H1 (cell line): ENCODE data around the gene HMCN2. TPM values are rescaled to one million over a fixed set of nuclear protein-coding genes. Genes with fewer than 3 reads are reported as not detected.

Experiments
- CTCF ChIA-PET: fragments of 300-600 bp; sonication (Branson Sonifier 250); formaldehyde crosslinking; loops from one replicate; lab custom pipeline; 2021; ENCODE audit not compliant: partially characterized antibody; lab: Charles Lee
- POLR2A ChIA-PET: fragments of 300-600 bp; sonication (Branson Sonifier 250); formaldehyde crosslinking; loops from one replicate; lab custom pipeline; 2021; ENCODE audit warnings: inconsistent platforms; ENCODE audit not compliant: partially characterized antibody; lab: Charles Lee
- DNase-seq, 2 experiments: peaks; one replicate each; pipeline versions ENCODE4 v3.0.0 to v3.0.0-alpha.2; 2010 to 2022; ENCODE audit warnings: low spot score in 2 of 2, low read depth in 1 of 2, mixed read lengths in 1 of 2
- FAIRE-seq: peaks from 2 replicates; lab custom pipeline; 2011; peaks lifted over from hg19 to GRCh38; lab: Jason Lieb, UNC
- H2AFZ ChIP-seq: 2 replicates; pipeline ENCODE4 v1.8.1; 2012; ENCODE audit warnings: low read length, inconsistent platforms
- H2AK5ac ChIP-seq: 2 replicates; pipeline ENCODE4 v1.6.1; 2013; ENCODE audit warnings: low read depth, low read length
- H2BK120ac ChIP-seq: replicated peaks from 2 replicates; pipeline ENCODE3; 2013; ENCODE audit warnings: low read depth, low read length, inconsistent platforms
- H2BK12ac ChIP-seq: 2 replicates; pipeline ENCODE4 v1.6.1; 2013; ENCODE audit warnings: low read depth, low read length
- H2BK15ac ChIP-seq: 2 replicates; pipeline ENCODE4 v1.6.1; 2013; ENCODE audit warnings: low read length
- H2BK20ac ChIP-seq: 2 replicates; pipeline ENCODE4 v1.6.1; 2013; ENCODE audit warnings: low read length
- H2BK5ac ChIP-seq: 2 replicates; pipeline ENCODE4 v1.6.1; 2013; ENCODE audit warnings: low read depth, low read length
- H3K14ac ChIP-seq: 2 replicates; pipeline ENCODE4 v1.6.1; 2013; ENCODE audit warnings: inconsistent platforms; ENCODE audit not compliant: insufficient read length
- H3K18ac ChIP-seq: 2 replicates; pipeline ENCODE4 v1.6.1; 2013; ENCODE audit warnings: low read length; ENCODE audit errors: extremely low read depth
- H3K23ac ChIP-seq: 2 replicates; pipeline ENCODE4 v1.6.1; 2013; ENCODE audit warnings: inconsistent platforms; ENCODE audit not compliant: insufficient read length
- H3K23me2 ChIP-seq: 2 replicates; pipeline ENCODE4 v1.6.1; 2013; ENCODE audit warnings: low read depth, low read length
- H3K27ac ChIP-seq: 2 replicates; pipeline ENCODE4 v1.6.1; 2011; ENCODE audit warnings: low read depth, low read length, inconsistent platforms
- H3K27me3 ChIP-seq, 4 experiments: replicated peaks in 1 of 4; 1 replicate in 1 of 4; 2 replicates in 3 of 4; pipeline versions ENCODE4 v1.6.1 to v1.8.1; 2011 to 2013; ENCODE audit warnings: low read length in 3 of 4, mild to moderate bottlenecking in 3 of 4, inconsistent platforms in 2 of 4, mixed read lengths in 2 of 4, moderate library complexity in 1 of 4; ENCODE audit not compliant: control insufficient read depth in 3 of 4, insufficient read depth in 3 of 4; ENCODE audit errors: extremely low read depth in 1 of 4
- H3K36me3 ChIP-seq, 4 experiments: 2 replicates each; pipeline versions ENCODE4 v1.6.1 to v1.8.1; 2011 to 2013; ENCODE audit warnings: mild to moderate bottlenecking in 4 of 4, low read length in 3 of 4, moderate library complexity in 2 of 4, control low read depth in 1 of 4, inconsistent platforms in 1 of 4; ENCODE audit not compliant: insufficient read depth in 4 of 4, control insufficient read depth in 2 of 4
- H3K4ac ChIP-seq: replicated peaks from 2 replicates; pipeline ENCODE3; 2013; ENCODE audit warnings: low read length, low read depth, mixed read lengths, inconsistent platforms; ENCODE audit not compliant: insufficient read length
- H3K4me1 ChIP-seq, 4 experiments: replicated peaks in 1 of 4; 1 replicate in 1 of 4; 2 replicates in 3 of 4; pipeline versions ENCODE4 v1.6.1 to v1.8.1; 2011 to 2013; ENCODE audit warnings: low read length in 3 of 4, inconsistent platforms in 2 of 4, mixed read lengths in 1 of 4; ENCODE audit not compliant: insufficient read depth in 4 of 4, control insufficient read depth in 3 of 4
- H3K4me2 ChIP-seq, 2 experiments: 2 replicates each; pipeline versions ENCODE4 v1.6.1 to v1.8.1; 2011 to 2013; ENCODE audit warnings: low read depth in 2 of 2, low read length in 2 of 2, control low read depth in 1 of 2, inconsistent platforms in 1 of 2, mild to moderate bottlenecking in 1 of 2; ENCODE audit not compliant: insufficient read depth in 1 of 2
- H3K4me3 ChIP-seq, 4 experiments: fragments of 200-600, 300-600 bp in 1 of 4; sonication (generic), shearing (Covaris generic), sonication (Bioruptor Twin) in 1 of 4; 2 replicates each; pipeline versions ENCODE4 v1.5.1 to v1.8.1; 2011 to 2016; ENCODE audit warnings: low read length in 4 of 4, low read depth in 3 of 4, control low read depth in 2 of 4, inconsistent platforms in 2 of 4, mild to moderate bottlenecking in 2 of 4, mixed read lengths in 1 of 4, moderate library complexity in 1 of 4; ENCODE audit not compliant: insufficient read depth in 2 of 4; ENCODE audit errors: extremely low read depth in 1 of 4
- H3K56ac ChIP-seq: replicated peaks from 2 replicates; pipeline ENCODE3; 2013; ENCODE audit warnings: low read depth, mild to moderate bottlenecking, mixed read lengths, low read length, inconsistent platforms; ENCODE audit not compliant: insufficient read length
- H3K79me1 ChIP-seq: 2 replicates; pipeline ENCODE4 v1.6.1; 2013; ENCODE audit warnings: low read depth, low read length, control low read depth
- H3K79me2 ChIP-seq, 2 experiments: 2 replicates each; pipeline versions ENCODE4 v1.6.1 to v1.8.1; 2012 to 2013; ENCODE audit warnings: low read length in 2 of 2, mild to moderate bottlenecking in 2 of 2, inconsistent platforms in 1 of 2; ENCODE audit not compliant: insufficient read depth in 2 of 2, control insufficient read depth in 1 of 2
- H3K9ac ChIP-seq, 4 experiments: replicated peaks in 1 of 4; 1 replicate in 1 of 4; 2 replicates in 3 of 4; pipeline versions ENCODE4 v1.6.1 to v1.8.1; 2011 to 2013; ENCODE audit warnings: low read depth in 3 of 4, low read length in 3 of 4, control low read depth in 2 of 4, mild to moderate bottlenecking in 2 of 4, moderate library complexity in 2 of 4, inconsistent platforms in 1 of 4; ENCODE audit errors: extremely low read depth in 1 of 4
- H3K9me3 ChIP-seq, 2 experiments: 2 replicates each; pipeline versions ENCODE4 v1.6.1 to v1.8.1; 2012 to 2013; ENCODE audit warnings: mild to moderate bottlenecking in 2 of 2, moderate library complexity in 2 of 2, control low read depth in 1 of 2, inconsistent platforms in 1 of 2, low read depth in 1 of 2, low read length in 1 of 2, mixed read lengths in 1 of 2; ENCODE audit not compliant: insufficient read depth in 2 of 2
- H4K20me1 ChIP-seq, 2 experiments: replicated peaks in 1 of 2; 2 replicates each; pipeline versions ENCODE3 to v1.8.1; 2011 to 2013; ENCODE audit warnings: inconsistent platforms in 2 of 2, low read length in 2 of 2, mild to moderate bottlenecking in 1 of 2; ENCODE audit not compliant: insufficient read depth in 2 of 2, control insufficient read depth in 1 of 2
- H4K5ac ChIP-seq: 2 replicates; pipeline ENCODE4 v1.6.1; 2013; ENCODE audit warnings: low read length, low read depth, mixed read lengths, inconsistent platforms; ENCODE audit not compliant: insufficient read length
- H4K8ac ChIP-seq: 2 replicates; pipeline ENCODE4 v1.8.0; 2013; ENCODE audit warnings: mild to moderate bottlenecking, moderate library complexity, low read length, inconsistent platforms; ENCODE audit not compliant: insufficient read depth; ENCODE audit errors: extremely low read depth
- H4K91ac ChIP-seq: replicated peaks from 2 replicates; pipeline ENCODE3; 2013; ENCODE audit warnings: low read length, mixed read lengths, inconsistent platforms; ENCODE audit not compliant: insufficient read length
- BCL11A ChIP-seq, 2 experiments: IDR thresholded peaks; one replicate each; pipeline ENCODE4 v1.6.1; 2011; ENCODE audit warnings: low read depth in 2 of 2, low read length in 2 of 2, mild to moderate bottlenecking in 2 of 2
- CTBP2 ChIP-seq: IDR thresholded peaks from 2 replicates; pipeline ENCODE4 v1.7.0; 2011; ENCODE audit warnings: borderline replicate concordance, mild to moderate bottlenecking, moderate library complexity, mixed read lengths, low read length; ENCODE audit not compliant: insufficient read depth, insufficient read length
- EGR1 ChIP-seq: IDR thresholded peaks from 2 replicates; pipeline ENCODE4 v1.6.1; 2011; ENCODE audit warnings: low read depth, low read length, borderline replicate concordance
- EP300 ChIP-seq, 2 experiments: IDR thresholded peaks; 1 replicate in 1 of 2; 2 replicates in 1 of 2; pipeline ENCODE4 v1.6.1; 2011 to 2012; ENCODE audit warnings: low read depth in 2 of 2, low read length in 2 of 2, mild to moderate bottlenecking in 2 of 2, borderline replicate concordance in 1 of 2, inconsistent platforms in 1 of 2, moderate library complexity in 1 of 2
- HDAC2 ChIP-seq, 2 experiments: fragments of 300-600 bp in 1 of 2; sonication (generic) in 1 of 2; IDR thresholded peaks; 2 replicates each; pipeline ENCODE4 v1.6.1; 2011 to 2012; ENCODE audit warnings: low read depth in 2 of 2, low read length in 2 of 2, mild to moderate bottlenecking in 2 of 2, moderate library complexity in 2 of 2, borderline replicate concordance in 1 of 2, inconsistent platforms in 1 of 2
- RBBP5 ChIP-seq: IDR thresholded peaks from 2 replicates; pipeline ENCODE4 v1.7.1; 2012; ENCODE audit warnings: low read depth, mild to moderate bottlenecking, inconsistent platforms, low read length, moderate library complexity, borderline replicate concordance
- SIRT6 ChIP-seq: IDR thresholded peaks from one replicate; pipeline ENCODE4 v1.7.1; 2012; ENCODE audit warnings: low read length, inconsistent platforms
- SP1 ChIP-seq: IDR thresholded peaks from 2 replicates; pipeline ENCODE4 v1.6.1; 2011; ENCODE audit warnings: low read depth, low read length
- WGBS, 2 experiments: shearing (Covaris generic) in 1 of 2; methylation state at CpG; one replicate each; pipeline versions ENCODE4 v1.1.6 to v1.1.7; 2013 to 2015; ENCODE audit warnings: low lambda C conversion rate in 2 of 2, mixed read lengths in 2 of 2, inconsistent platforms in 1 of 2, low coverage in 1 of 2, missing lambda C conversion rate in 1 of 2; ENCODE audit not compliant: insufficient replicate concordance in 2 of 2, insufficient coverage in 1 of 2, insufficient read length in 1 of 2; ENCODE audit errors: extremely low coverage in 1 of 2, missing lambda C conversion rate in 1 of 2; 5-methylcytosine and 5-hydroxymethylcytosine counted together
- polyA plus RNA-seq, 7 experiments: library from polyadenylated mRNA; depleted of rRNA in 3 of 7; stranded (reverse) in 5 of 7; unstranded in 2 of 7; fragments of >200 nt in 5 of 7; fragments of 200-250 nt in 2 of 7; gene quantifications; 1 replicate in 5 of 7; 2 replicates in 1 of 7; 4 replicates in 1 of 7; pipeline versions ENCODE4 v1.2.1 to v1.2.3, GENCODE V29; 2011 to 2013; ENCODE audit warnings: missing spikeins in 2 of 7, mixed read lengths in 2 of 7
- total RNA-seq: library from RNA; stranded (reverse); fragmentation: NEBNext Ultra II Directional; extraction: Animal tissue kit (Norgen Biotek cat#: 25700); gene quantifications from 2 replicates; pipeline ENCODE4 v1.2.1, GENCODE V29; 2021
- TF ChIP-seq, protein P1 (sequence below): IDR thresholded peaks from 2 replicates; pipeline ENCODE4 v1.6.1; 2011; ENCODE audit warnings: low read length, improper control_type of control experiment
- TF ChIP-seq, protein P2 (sequence below): IDR thresholded peaks from 2 replicates; pipeline ENCODE4 v1.6.1; 2012; ENCODE audit warnings: low read length, inconsistent platforms

HMCN2 gene
- total and polyA plus RNA-seq, 2 of the 8 experiments (the other 6 are each of a cell fraction or from before 2014, with no cell fraction given): 5.0 to 9.1 TPM

DNA sequence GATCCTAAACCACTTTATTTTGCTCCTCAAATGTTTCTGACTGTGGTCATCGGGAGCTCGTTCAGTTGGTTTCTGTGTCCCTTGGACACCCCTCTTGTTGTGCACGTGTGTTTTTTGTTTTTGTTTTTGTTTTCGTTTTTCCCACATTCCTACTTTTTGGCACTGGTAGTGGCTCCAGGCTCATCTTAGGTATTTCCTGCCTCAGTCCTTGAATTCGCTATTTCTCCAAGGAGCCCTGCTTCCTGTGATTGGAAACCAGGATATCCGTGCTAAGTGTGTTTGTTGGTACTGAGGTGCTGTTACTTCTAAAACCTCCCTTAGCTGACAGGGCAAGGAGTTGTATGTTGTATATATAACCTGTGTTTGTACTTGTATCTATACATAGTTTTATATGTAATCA lies 5.9 kb downstream of the HMCN2 start:
- Histone ChIP-seq H3K18ac (no peak overlapping the region), H3K4ac (no peak overlapping the region), H2BK20ac (no peak overlapping the region), H3K56ac (no peak overlapping the region), H4K8ac (no peak overlapping the region), H3K14ac (no peak overlapping the region), H3K23ac (no peak overlapping the region), H2BK120ac (no peak overlapping the region), H3K4me2 (no peak overlapping the region), H3K4me1 (peaks cover 8 to 18% (median 12%) of the 10 kb centered on the region in 4 experiments), H3K79me2 (peaks cover 0 to 22% of the 10 kb centered on the region in 2 experiments; a peak in 2 of 4 replicates), H4K5ac (no peak overlapping the region), H3K79me1 (no peaks in the 10 kb centered on the region; the same call in 1 of the 2 replicates), H3K36me3 (no peaks in the 10 kb centered on the region), H2BK15ac (no peak overlapping the region), H4K20me1 (peaks cover 0 to under 1% of the 10 kb centered on the region in 2 experiments), H4K91ac (no peak overlapping the region), H3K23me2 (peaks cover under 1% of the 10 kb centered on the region; the same call in 1 of the 2 replicates), H3K27me3 (peaks cover 0 to 5% (median 4%) of the 10 kb centered on the region in 4 experiments; a peak in 6 of 7 replicates), H2AFZ (no peak overlapping the region), H3K4me3 (no peak overlapping the region), H3K9me3 (no peaks in the 10 kb centered on the region), H2BK12ac (no peak overlapping the region), H2AK5ac (no peak overlapping the region), H2BK5ac (no peak overlapping the region), H3K9ac (no peak overlapping the region), H3K27ac (no peak overlapping the region)
- DNase-seq (no peak), FAIRE-seq (no peak)
- POLR2A ChIA-PET: interaction anchor here (1.5 kb wide), 1 partner anchor 17 kb away, joined by 4 read pairs; no protein-coding TSS in a partner anchor
- WGBS, 2 experiments: 84% methylated on average over 6 of the region's 6 CpGs; no CpG with 5 or more reads in 1 of the 2 experiments
- CTCF ChIA-PET: interaction anchor here (0.6 to 3.7 kb wide), 9 partner anchors 8 to 200 kb away, joined by 3 to 16 read pairs (median 3); no protein-coding TSS in a partner anchor
- TF ChIP-seq, protein P1, sequence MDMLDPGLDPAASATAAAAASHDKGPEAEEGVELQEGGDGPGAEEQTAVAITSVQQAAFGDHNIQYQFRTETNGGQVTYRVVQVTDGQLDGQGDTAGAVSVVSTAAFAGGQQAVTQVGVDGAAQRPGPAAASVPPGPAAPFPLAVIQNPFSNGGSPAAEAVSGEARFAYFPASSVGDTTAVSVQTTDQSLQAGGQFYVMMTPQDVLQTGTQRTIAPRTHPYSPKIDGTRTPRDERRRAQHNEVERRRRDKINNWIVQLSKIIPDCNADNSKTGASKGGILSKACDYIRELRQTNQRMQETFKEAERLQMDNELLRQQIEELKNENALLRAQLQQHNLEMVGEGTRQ: no peak
- TF ChIP-seq SIRT6 (no peak), HDAC2 (IDR thresholded peaks at IDR 0.05; ENCODE audit: borderline replicate concordance in 1 of 2, low read depth in 2 of 2, low read length in 2 of 2) (no peak), SP1 (no peak), CTBP2 (no peak), BCL11A (IDR thresholded peaks at IDR 0.05; ENCODE audit: low read depth in 2 of 2, low read length in 2 of 2) (no peak), EP300 (IDR thresholded peaks at IDR 0.05; ENCODE audit: borderline replicate concordance in 1 of 2, low read depth in 2 of 2, low read length in 2 of 2) (no peak), RBBP5 (no peak), EGR1 (no peak)
- TF ChIP-seq, protein P2, sequence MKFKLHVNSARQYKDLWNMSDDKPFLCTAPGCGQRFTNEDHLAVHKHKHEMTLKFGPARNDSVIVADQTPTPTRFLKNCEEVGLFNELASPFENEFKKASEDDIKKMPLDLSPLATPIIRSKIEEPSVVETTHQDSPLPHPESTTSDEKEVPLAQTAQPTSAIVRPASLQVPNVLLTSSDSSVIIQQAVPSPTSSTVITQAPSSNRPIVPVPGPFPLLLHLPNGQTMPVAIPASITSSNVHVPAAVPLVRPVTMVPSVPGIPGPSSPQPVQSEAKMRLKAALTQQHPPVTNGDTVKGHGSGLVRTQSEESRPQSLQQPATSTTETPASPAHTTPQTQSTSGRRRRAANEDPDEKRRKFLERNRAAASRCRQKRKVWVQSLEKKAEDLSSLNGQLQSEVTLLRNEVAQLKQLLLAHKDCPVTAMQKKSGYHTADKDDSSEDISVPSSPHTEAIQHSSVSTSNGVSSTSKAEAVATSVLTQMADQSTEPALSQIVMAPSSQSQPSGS: no peak
